HepG2 (cell line): ENCODE data around the gene HDAC10. TPM values are rescaled to one million over a fixed set of nuclear protein-coding genes. Genes with fewer than 3 reads are reported as not detected.

ENCODE experiments used
- AGO2 ChIP-seq: fragments of 200-400 bp; formaldehyde crosslinking; optimal IDR thresholded peaks from 2 replicates; pipeline ENCODE3; 2017; ENCODE audit warnings: mild to moderate bottlenecking, low read depth, low read length, moderate library complexity
- CEBPG ChIP-seq: IDR thresholded peaks from 2 replicates; pipeline ENCODE4 v1.6.1; 2016
- CHD2 ChIP-seq: IDR thresholded peaks from 2 replicates; pipeline ENCODE4 v1.6.1; 2011; ENCODE audit warnings: low read depth, low read length, improper control_type of control experiment
- CHD4 ChIP-seq: fragments of 200-600 bp; sonication (generic); IDR thresholded peaks from 2 replicates; pipeline ENCODE4 v1.7.0; 2017; ENCODE audit warnings: mild to moderate bottlenecking, low read length, borderline replicate concordance
- DNMT3B ChIP-seq: conservative IDR thresholded peaks from 2 replicates; pipeline ENCODE4 v1.6.1; 2016; ENCODE audit warnings: missing biosample characterization, control low read depth
- EED ChIP-seq: sonication (generic); formaldehyde crosslinking; IDR thresholded peaks from 2 replicates; pipeline ENCODE4 v1.5.0; 2020; ENCODE audit warnings: mild to moderate bottlenecking, missing genetic modification reagents
- GABPB1 ChIP-seq: IDR thresholded peaks from 2 replicates; pipeline ENCODE4 v1.6.1; 2016; ENCODE audit warnings: mild to moderate bottlenecking, missing genetic modification reagents, moderate library complexity, missing compliant biosample characterization
- HHEX ChIP-seq: IDR thresholded peaks from 2 replicates; pipeline ENCODE4 v1.6.1; 2016; ENCODE audit warnings: control low read depth
- HNRNPUL1 ChIP-seq: fragments of 200-400 bp; formaldehyde crosslinking; IDR thresholded peaks from 2 replicates; pipeline ENCODE4 v1.6.1; 2017; ENCODE audit warnings: low read depth, mild to moderate bottlenecking, low read length, moderate library complexity
- IKZF1 ChIP-seq: fragments of 450-650 bp; IDR thresholded peaks from 2 replicates; pipeline ENCODE4 v1.7.1; 2016
- NCOR1 ChIP-seq: fragments of 200-600 bp; sonication (generic); IDR thresholded peaks from 2 replicates; pipeline ENCODE4 v1.7.0; 2017; ENCODE audit warnings: antibody characterized with exemption, low read length, borderline replicate concordance
- NFYB ChIP-seq: sonication (generic); formaldehyde crosslinking; IDR thresholded peaks from 2 replicates; pipeline ENCODE4 v1.4.0; 2020; ENCODE audit warnings: missing genetic modification reagents
- NR1H2 ChIP-seq: sonication (generic); formaldehyde crosslinking; IDR thresholded peaks from 2 replicates; pipeline ENCODE4 v1.8.1; 2022; ENCODE audit warnings: low read depth, missing genetic modification reagents, borderline replicate concordance
- PHF5A ChIP-seq: IDR thresholded peaks from one replicate; pipeline ENCODE4 v1.6.1; 2018; ENCODE audit warnings: low read depth, missing genetic modification reagents; ENCODE audit not compliant: unreplicated experiment
- SMAD1 ChIP-seq: sonication (generic); formaldehyde crosslinking; IDR thresholded peaks from 2 replicates; pipeline ENCODE4 v1.4.0; 2020; ENCODE audit warnings: missing genetic modification reagents, low read depth, mild to moderate bottlenecking, borderline replicate concordance
- SOX13 ChIP-seq, 3 experiments: fragments of 450-650 bp in 1 of 3; sonication (generic) in 1 of 3; formaldehyde crosslinking in 1 of 3; IDR thresholded peaks in 2 of 3; conservative IDR thresholded peaks in 1 of 3; 2 replicates each; pipeline versions ENCODE4 v1.5.0 to v1.6.1; 2016 to 2020; ENCODE audit warnings: antibody characterized with exemption in 1 of 3, mild to moderate bottlenecking in 1 of 3, missing compliant biosample characterization in 1 of 3, missing genetic modification reagents in 1 of 3, moderate library complexity in 1 of 3
- TEF ChIP-seq: sonication (generic); formaldehyde crosslinking; IDR thresholded peaks from 2 replicates; pipeline ENCODE4 v1.5.0; 2020; ENCODE audit warnings: missing genetic modification reagents
- TGIF2 ChIP-seq: IDR thresholded peaks from 2 replicates; pipeline ENCODE4 v1.6.1; 2016; ENCODE audit warnings: control low read depth, missing compliant biosample characterization
- WIZ ChIP-seq: sonication (generic); formaldehyde crosslinking; IDR thresholded peaks from 2 replicates; pipeline ENCODE4 v1.5.1; 2020; ENCODE audit warnings: mild to moderate bottlenecking, missing genetic modification reagents
- ZFP41 ChIP-seq: sonication (generic); formaldehyde crosslinking; IDR thresholded peaks from 2 replicates; pipeline ENCODE4 v1.4.0; 2020; ENCODE audit warnings: mild to moderate bottlenecking, missing genetic modification reagents, borderline replicate concordance
- ZIK1 ChIP-seq: sonication (generic); formaldehyde crosslinking; IDR thresholded peaks from 2 replicates; pipeline ENCODE4 v1.5.0; 2020; ENCODE audit warnings: mild to moderate bottlenecking, low read depth, missing genetic modification reagents, borderline replicate concordance
- ZNF232 ChIP-seq: sonication (generic); formaldehyde crosslinking; IDR thresholded peaks from 2 replicates; pipeline ENCODE4 v1.4.0; 2020; ENCODE audit warnings: missing genetic modification reagents, borderline replicate concordance
- ZNF30 ChIP-seq: sonication (generic); formaldehyde crosslinking; IDR thresholded peaks from 2 replicates; pipeline ENCODE4 v1.5.0; 2020; ENCODE audit warnings: mild to moderate bottlenecking, missing genetic modification reagents
- ZNF549 ChIP-seq: sonication (generic); formaldehyde crosslinking; IDR thresholded peaks from 2 replicates; pipeline ENCODE4 v1.5.0; 2020; ENCODE audit warnings: missing genetic modification reagents
- ZNF678 ChIP-seq: sonication (generic); formaldehyde crosslinking; IDR thresholded peaks from 2 replicates; pipeline ENCODE4 v1.4.0; 2020; ENCODE audit warnings: mild to moderate bottlenecking, missing genetic modification reagents
- polyA plus RNA-seq, 8 experiments: library from polyadenylated mRNA; depleted of rRNA in 3 of 8; stranded (reverse) in 7 of 8; unstranded in 1 of 8; fragments of >200 nt; fragmentation: Illumina TruSeq in 4 of 8; extraction: Trizol in 4 of 8; gene quantifications; 2 replicates each; pipeline versions ENCODE4 v1.2.1 to v1.2.3, GENCODE V29; 2011 to 2016; ENCODE audit warnings: low read depth in 4 of 8, missing spikeins in 1 of 8, mixed read lengths in 1 of 8; ENCODE audit not compliant: insufficient read depth in 1 of 8
- total RNA-seq, 5 experiments: library from RNA; depleted of rRNA; stranded (reverse); fragments of >200 nt; fragmentation: Illumina TruSeq; extraction: Trizol; gene quantifications; 2 replicates each; pipeline ENCODE4 v1.2.3, GENCODE V29; 2016; ENCODE audit warnings: low read depth in 1 of 5
- TF ChIP-seq, protein P1 (sequence below): sonication (generic); formaldehyde crosslinking; IDR thresholded peaks from 2 replicates; pipeline ENCODE4 v1.4.0; 2020; ENCODE audit warnings: low read depth, missing genetic modification reagents

HDAC10 gene
- total and polyA plus RNA-seq, 2 of the 13 experiments (the other 11 are each of a cell fraction or from before 2014, with no cell fraction given) = 13.9 to 14.9 TPM

GRCh38 chr22:50260801-50261614, 9.9 kb upstream of the HDAC10 start (continued):
- TF ChIP-seq NR1H2 (CRISPR knock-in tag) (no peak), GABPB1 (CRISPR knock-in tag) (peak; percentile 55; the same call in 1 of the 2 replicates), CEBPG (no peak), ZFP41 (no peak), ZNF678 (CRISPR knock-in tag) (no peak), ZNF232 (CRISPR knock-in tag) (no peak), HHEX (CRISPR knock-in tag) (no peak), AGO2 (no peak), ZNF30 (CRISPR knock-in tag) (0 out of 2 replicates have a peak, but pooled peaks have one; percentile 57), IKZF1 (no peak), ZNF549 (no peak), WIZ (no peak), DNMT3B (CRISPR knock-in tag) (no peak), NCOR1 (no peak), ZIK1 (CRISPR knock-in tag) (no peak), SOX13 (IDR thresholded peaks at IDR 0.05) (no peak), SOX13 (CRISPR knock-in tag; conservative IDR thresholded peaks at IDR 0.05 in 1 of 2, IDR thresholded peaks at IDR 0.05 in 1 of 2) (no peak), EED (CRISPR knock-in tag) (no peak), HNRNPUL1 (no peak), SMAD1 (CRISPR knock-in tag) (no peak), CHD4 (no peak), NFYB (no peak), TEF (no peak), PHF5A (no peak), CHD2 (no peak), TGIF2 (CRISPR knock-in tag) (no peak)
- TF ChIP-seq, protein P1, sequence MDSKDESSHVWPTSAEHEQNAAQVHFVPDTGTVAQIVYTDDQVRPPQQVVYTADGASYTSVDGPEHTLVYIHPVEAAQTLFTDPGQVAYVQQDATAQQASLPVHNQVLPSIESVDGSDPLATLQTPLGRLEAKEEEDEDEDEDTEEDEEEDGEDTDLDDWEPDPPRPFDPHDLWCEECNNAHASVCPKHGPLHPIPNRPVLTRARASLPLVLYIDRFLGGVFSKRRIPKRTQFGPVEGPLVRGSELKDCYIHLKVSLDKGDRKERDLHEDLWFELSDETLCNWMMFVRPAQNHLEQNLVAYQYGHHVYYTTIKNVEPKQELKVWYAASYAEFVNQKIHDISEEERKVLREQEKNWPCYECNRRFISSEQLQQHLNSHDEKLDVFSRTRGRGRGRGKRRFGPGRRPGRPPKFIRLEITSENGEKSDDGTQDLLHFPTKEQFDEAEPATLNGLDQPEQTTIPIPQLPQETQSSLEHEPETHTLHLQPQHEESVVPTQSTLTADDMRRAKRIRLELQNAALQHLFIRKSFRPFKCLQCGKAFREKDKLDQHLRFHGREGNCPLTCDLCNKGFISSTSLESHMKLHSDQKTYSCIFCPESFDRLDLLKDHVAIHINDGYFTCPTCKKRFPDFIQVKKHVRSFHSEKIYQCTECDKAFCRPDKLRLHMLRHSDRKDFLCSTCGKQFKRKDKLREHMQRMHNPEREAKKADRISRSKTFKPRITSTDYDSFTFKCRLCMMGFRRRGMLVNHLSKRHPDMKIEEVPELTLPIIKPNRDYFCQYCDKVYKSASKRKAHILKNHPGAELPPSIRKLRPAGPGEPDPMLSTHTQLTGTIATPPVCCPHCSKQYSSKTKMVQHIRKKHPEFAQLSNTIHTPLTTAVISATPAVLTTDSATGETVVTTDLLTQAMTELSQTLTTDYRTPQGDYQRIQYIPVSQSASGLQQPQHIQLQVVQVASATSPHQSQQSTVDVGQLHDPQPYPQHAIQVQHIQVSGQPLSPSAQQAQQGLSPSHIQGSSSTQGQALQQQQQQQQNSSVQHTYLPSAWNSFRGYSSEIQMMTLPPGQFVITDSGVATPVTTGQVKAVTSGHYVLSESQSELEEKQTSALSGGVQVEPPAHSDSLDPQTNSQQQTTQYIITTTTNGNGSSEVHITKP = no peak
